Body of pancreas (tissue), 4 donors: ENCODE data around the gene PCNX1. TPM values are rescaled to one million over a fixed set of nuclear protein-coding genes. Genes with fewer than 3 reads are reported as not detected.
"Not testable (repeated sequence)": the region's sequence is repeated elsewhere in the genome, so short reads cannot be mapped to it uniquely, and the experiment has no call there.

ENCODE experiments used
- ATAC-seq: fragments of 150-250 bp; one replicate; pipeline ENCODE4 v1.9.1; 2016
- DNase-seq, 4 donors: peaks; one replicate each; pipeline ENCODE4 v3.0.0-alpha.2; 2019
- H3K27ac ChIP-seq, 4 donors: fragments of 200-600 bp; sonication (generic); 1 replicate in 3 of 4; 2 replicates in 1 of 4; pipeline versions ENCODE4 v1.5.1 to v1.6.1; 2016 to 2019; ENCODE audit warnings: mild to moderate bottlenecking in 1 of 4, mixed read lengths in 1 of 4, moderate library complexity in 1 of 4
- H3K27me3 ChIP-seq, 2 donors: fragments of 200-600 bp; sonication (generic); one replicate each; pipeline ENCODE4 v1.6.0; 2016; ENCODE audit warnings: mild to moderate bottlenecking in 1 of 2
- H3K36me3 ChIP-seq, 2 donors: fragments of 200-600 bp; sonication (generic); replicated peaks in 1 of 2; 2 replicates each; pipeline ENCODE4 v1.5.1; 2016; ENCODE audit warnings: low read depth in 2 of 2; ENCODE audit not compliant: insufficient read depth in 1 of 2
- H3K4me1 ChIP-seq: fragments of 200-600 bp; sonication (generic); one replicate; pipeline ENCODE4 v1.6.0; 2016
- H3K4me3 ChIP-seq, 2 donors: fragments of 200-600 bp; sonication (generic); 1 replicate in 1 of 2; 2 replicates in 1 of 2; pipeline ENCODE4 v1.5.1; 2016 to 2019
- H3K9me3 ChIP-seq, 3 donors: fragments of 200-600 bp; sonication (generic); 1 replicate in 2 of 3; 2 replicates in 1 of 3; pipeline ENCODE4 v1.5.1; 2016
- POLR2A ChIP-seq, 3 donors: fragments of 450-650 bp; IDR thresholded peaks; one replicate each; pipeline ENCODE4 v1.6.1; 2016; ENCODE audit warnings: antibody characterized with exemption in 3 of 3, mild to moderate bottlenecking in 2 of 3
- whole genome bisulfite sequencing, 2 donors: methylation state at CpG; one replicate each; pipeline ENCODE4 v1.1.5; 2017; 5-methylcytosine and 5-hydroxymethylcytosine counted together
- intact Hi-C: fragments of 100-400 bp; cut with DNase I; formaldehyde crosslinking; loops from one replicate; pipeline ENCODE4 v1.15.1; 2023
- total RNA-seq, 2 donors: library from RNA; depleted of rRNA; stranded (reverse); fragments of >200 nt; gene quantifications; one replicate each; pipeline ENCODE4 v1.1.0, GENCODE V29; 2016
- TF ChIP-seq, protein P1 (sequence below), 7 experiments: fragments of 450-650 bp in 4 of 7; fragments of 200-600 bp in 3 of 7; sonication (generic) in 3 of 7; IDR thresholded peaks; one replicate each; pipeline ENCODE4 v1.5.1; 2016 to 2019; ENCODE audit warnings: antibody characterized with exemption in 7 of 7

The PCNX1 gene
- total RNA-seq, 2 donors from 2014 or later: 25.4 to 94.3 TPM

DNA sequence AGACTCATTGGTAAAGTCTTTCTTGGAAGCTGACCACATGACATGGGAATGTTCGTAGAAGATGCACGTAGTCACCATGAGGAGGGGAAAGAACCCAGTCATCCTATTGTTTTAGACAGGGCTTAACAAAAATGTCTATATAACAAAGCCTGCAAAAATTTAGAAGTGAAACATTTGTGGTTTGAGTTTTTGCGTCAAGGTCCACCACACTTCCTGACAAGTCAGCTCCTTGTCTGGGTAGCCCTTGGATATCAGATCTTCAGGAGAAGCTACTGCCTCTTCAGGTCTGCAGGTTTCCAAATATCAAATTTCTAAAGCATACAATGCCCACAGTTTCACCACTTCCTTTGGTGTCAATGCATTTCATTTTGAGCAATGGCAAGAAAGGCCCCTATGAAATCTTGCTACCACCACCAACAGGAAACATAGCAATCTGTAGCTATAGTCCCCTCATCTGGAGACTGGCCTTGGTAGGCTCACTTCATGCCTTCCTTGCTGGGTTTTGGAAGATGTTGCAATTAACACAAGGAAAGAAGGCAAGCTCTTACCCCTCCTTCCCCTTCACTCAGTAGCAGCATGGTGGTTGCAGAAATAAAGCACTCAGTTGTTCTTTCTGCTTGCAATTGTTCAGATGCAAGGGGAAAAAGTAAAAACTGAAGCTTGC lies 235.2 kb downstream of the PCNX1 start:
- TF ChIP-seq POLR2A (IDR thresholded peaks at IDR 0.05): no peak
- TF ChIP-seq, protein P1, sequence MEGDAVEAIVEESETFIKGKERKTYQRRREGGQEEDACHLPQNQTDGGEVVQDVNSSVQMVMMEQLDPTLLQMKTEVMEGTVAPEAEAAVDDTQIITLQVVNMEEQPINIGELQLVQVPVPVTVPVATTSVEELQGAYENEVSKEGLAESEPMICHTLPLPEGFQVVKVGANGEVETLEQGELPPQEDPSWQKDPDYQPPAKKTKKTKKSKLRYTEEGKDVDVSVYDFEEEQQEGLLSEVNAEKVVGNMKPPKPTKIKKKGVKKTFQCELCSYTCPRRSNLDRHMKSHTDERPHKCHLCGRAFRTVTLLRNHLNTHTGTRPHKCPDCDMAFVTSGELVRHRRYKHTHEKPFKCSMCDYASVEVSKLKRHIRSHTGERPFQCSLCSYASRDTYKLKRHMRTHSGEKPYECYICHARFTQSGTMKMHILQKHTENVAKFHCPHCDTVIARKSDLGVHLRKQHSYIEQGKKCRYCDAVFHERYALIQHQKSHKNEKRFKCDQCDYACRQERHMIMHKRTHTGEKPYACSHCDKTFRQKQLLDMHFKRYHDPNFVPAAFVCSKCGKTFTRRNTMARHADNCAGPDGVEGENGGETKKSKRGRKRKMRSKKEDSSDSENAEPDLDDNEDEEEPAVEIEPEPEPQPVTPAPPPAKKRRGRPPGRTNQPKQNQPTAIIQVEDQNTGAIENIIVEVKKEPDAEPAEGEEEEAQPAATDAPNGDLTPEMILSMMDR (IDR thresholded peaks at IDR 0.05): no peak
- H3K36me3 ChIP-seq: no peaks in the 10 kb centered on the region
- peaks cover 6% of the 10 kb centered on the region for H3K4me1 ChIP-seq
- no peak overlapping the region for H3K4me3 ChIP-seq
- DNase-seq (no peak), ATAC-seq (no peak)
- intact Hi-C loops: no loop called here
- H3K27me3 ChIP-seq: no peaks in the 10 kb centered on the region
- WGBS, 2 donors: 79 to 90% methylated on average over 3 of the region's 3 CpGs
- H3K9me3 ChIP-seq: no peaks in the 10 kb centered on the region
- peak overlapping the region in 1 of 4 donors; percentile 42 for H3K27ac ChIP-seq

- TF ChIP-seq, protein P1 (IDR thresholded peaks at IDR 0.05): no peak
- no peak for TF ChIP-seq POLR2A (IDR thresholded peaks at IDR 0.05)
- intact Hi-C loops: no loop called here
- peak overlapping the region in 1 of 4 donors; percentile 22 for H3K27ac ChIP-seq
- H3K36me3 ChIP-seq: no peaks in the 10 kb centered on the region
- ATAC-seq: peak; percentile 12
- peak in 1 of 4 donors; percentile 28 for DNase-seq
- peaks cover 6% of the 10 kb centered on the region for H3K4me1 ChIP-seq
- H3K27me3 ChIP-seq: no peaks in the 10 kb centered on the region
- H3K9me3 ChIP-seq: no peaks in the 10 kb centered on the region
- WGBS, 2 donors: 50 to 59% methylated on average over 9 of the region's 9 CpGs
- no peak overlapping the region for H3K4me3 ChIP-seq
Measured at GRCh38 chr14:71143381-71144290, 236.4 kb downstream of the PCNX1 start.

- H3K27me3 ChIP-seq, H3K27ac ChIP-seq, DNase-seq, H3K4me1 ChIP-seq, H3K4me3 ChIP-seq, ATAC-seq, intact Hi-C loops, H3K36me3 ChIP-seq: not testable (repeated sequence)
- WGBS, 2 donors: 88 to 94% methylated on average over 7 of the region's 7 CpGs
- peaks cover 0 to 14% (median 0%) of the 10 kb centered on the region in 3 donors for H3K9me3 ChIP-seq
Measured at GRCh38 chr14:71147335-71147734, 240.1 kb downstream of the PCNX1 start.

DNA sequence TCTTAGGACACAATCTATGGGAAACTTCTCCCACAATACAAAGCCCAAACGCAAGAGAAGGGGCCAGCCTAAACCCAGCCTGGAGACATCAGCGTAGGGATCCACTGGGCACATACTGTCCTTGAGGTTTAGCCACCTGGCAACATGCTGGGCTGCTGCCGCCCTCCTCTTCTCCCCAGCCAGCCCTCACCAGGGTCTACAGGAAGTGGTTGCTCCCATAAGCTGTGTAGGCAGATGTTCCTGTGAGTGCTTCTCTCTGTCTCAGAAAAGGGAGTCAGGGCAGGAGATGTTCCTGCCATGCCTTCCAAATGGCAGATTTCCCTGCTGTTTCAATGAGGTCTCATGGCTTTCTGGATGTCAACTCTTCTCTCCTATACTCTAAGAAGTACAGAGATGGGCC lies 241.4 kb downstream of the PCNX1 start:
- H3K36me3 ChIP-seq: no peaks in the 10 kb centered on the region
- DNase-seq: no peak
- ATAC-seq: no peak
- intact Hi-C loops: no loop called here
- peaks cover 0 to 14% (median 0%) of the 10 kb centered on the region in 3 donors for H3K9me3 ChIP-seq
- no peak overlapping the region for H3K27ac ChIP-seq
- H3K27me3 ChIP-seq: no peaks in the 10 kb centered on the region
- TF ChIP-seq POLR2A (IDR thresholded peaks at IDR 0.05): no peak
- TF ChIP-seq, protein P1 (IDR thresholded peaks at IDR 0.05): no peak
- H3K4me3 ChIP-seq: no peak overlapping the region
- WGBS, 2 donors: 79 to 83% methylated on average over 2 to 3 of the region's 3 CpGs
- peaks cover 3% of the 10 kb centered on the region for H3K4me1 ChIP-seq

GRCh38 chr14:71150737-71151136 lies 243.5 kb downstream of the PCNX1 start:
- intact Hi-C loops: no loop called here
- DNase-seq (no peak), ATAC-seq (no peak)
- TF ChIP-seq POLR2A (IDR thresholded peaks at IDR 0.05): no peak
- TF ChIP-seq, protein P1 (IDR thresholded peaks at IDR 0.05): no peak
- Histone ChIP-seq H3K9me3 (peaks cover 0 to 14% (median 0%) of the 10 kb centered on the region in 3 donors), H3K27me3 (no peaks in the 10 kb centered on the region), H3K27ac (no peak overlapping the region), H3K4me1 (no peaks in the 10 kb centered on the region), H3K36me3 (no peaks in the 10 kb centered on the region), H3K4me3 (no peak overlapping the region)
- 22 to 80% methylated on average over 5 of the region's 5 CpGs for WGBS, 2 donors
